Keratinocyte (primary cell): Measurements from ENCODE around the gene ACBD5. TPM values are rescaled to one million over a fixed set of nuclear protein-coding genes. Genes with fewer than 3 reads are reported as not detected.
"Not testable (repeated sequence)": the region's sequence is repeated elsewhere in the genome, so short reads cannot be mapped to it uniquely, and the experiment has no call there.

Experiments
- DNase-seq: peaks from one replicate; pipeline ENCODE4 v3.0.0-alpha.2; 2011; ENCODE audit warnings: low read depth, missing footprints, low spot score
- FAIRE-seq: peaks from 2 replicates; lab custom pipeline; 2011; peaks lifted over from hg19 to GRCh38; lab: Jason Lieb, UNC
- H2AFZ ChIP-seq: 2 replicates; pipeline ENCODE4 v1.6.0; 2012; ENCODE audit warnings: low read length, control low read depth, inconsistent platforms; ENCODE audit not compliant: control insufficient read depth
- H3K27ac ChIP-seq: 2 replicates; pipeline ENCODE4 v1.5.1; 2011; ENCODE audit warnings: low read length; ENCODE audit not compliant: control insufficient read depth, insufficient read depth
- H3K27me3 ChIP-seq: 3 replicates; pipeline ENCODE4 v1.6.0; 2011; ENCODE audit warnings: low read length; ENCODE audit not compliant: control insufficient read depth, insufficient read depth; ENCODE audit errors: extremely low read depth
- H3K36me3 ChIP-seq, 2 experiments: 2 replicates in 1 of 2; 3 replicates in 1 of 2; pipeline ENCODE4 v1.5.1; 2011; ENCODE audit warnings: low read length in 2 of 2, mild to moderate bottlenecking in 1 of 2; ENCODE audit not compliant: control insufficient read depth in 2 of 2, insufficient read depth in 2 of 2; ENCODE audit errors: extremely low read depth in 1 of 2
- H3K4me1 ChIP-seq: 3 replicates; pipeline ENCODE4 v1.5.1; 2011; ENCODE audit warnings: low read length; ENCODE audit not compliant: control insufficient read depth, insufficient read depth; ENCODE audit errors: extremely low read depth
- H3K4me2 ChIP-seq: 3 replicates; pipeline ENCODE4 v1.6.0; 2011; ENCODE audit warnings: low read depth, low read length; ENCODE audit not compliant: control insufficient read depth, insufficient read depth; ENCODE audit errors: extremely low read depth
- H3K4me3 ChIP-seq, 3 experiments: fragments of 200-600 bp in 1 of 3; sonication (generic) in 1 of 3; 2 replicates in 2 of 3; 3 replicates in 1 of 3; pipeline ENCODE4 v1.5.1; 2011 to 2016; ENCODE audit warnings: low read length in 3 of 3, mild to moderate bottlenecking in 3 of 3, control low read depth in 2 of 3, inconsistent platforms in 1 of 3, low read depth in 1 of 3, mixed read lengths in 1 of 3, mixed run types in 1 of 3, moderate library complexity in 1 of 3; ENCODE audit not compliant: control insufficient read depth in 2 of 3, insufficient read depth in 2 of 3; ENCODE audit errors: extremely low read depth in 1 of 3
- H3K79me2 ChIP-seq: 2 replicates; pipeline ENCODE4 v1.6.0; 2012; ENCODE audit warnings: low read length; ENCODE audit not compliant: control insufficient read depth, insufficient read depth
- H3K9ac ChIP-seq: 3 replicates; pipeline ENCODE4 v1.6.0; 2011; ENCODE audit warnings: low read length; ENCODE audit not compliant: control insufficient read depth, insufficient read depth; ENCODE audit errors: extremely low read depth
- H3K9me1 ChIP-seq: 3 replicates; pipeline ENCODE4 v1.6.0; 2011; ENCODE audit warnings: low read length; ENCODE audit not compliant: control insufficient read depth, insufficient read depth; ENCODE audit errors: extremely low read depth
- H3K9me3 ChIP-seq: 2 replicates; pipeline ENCODE4 v1.5.1; 2012; ENCODE audit warnings: low read depth, low read length; ENCODE audit not compliant: control insufficient read depth
- H4K20me1 ChIP-seq: 3 replicates; pipeline ENCODE4 v1.6.0; 2011; ENCODE audit warnings: low read length; ENCODE audit not compliant: control insufficient read depth, insufficient read depth; ENCODE audit errors: extremely low read depth
- CTCF ChIP-seq, 3 experiments: IDR thresholded peaks in 1 of 3; conservative IDR thresholded peaks in 1 of 3; optimal IDR thresholded peaks in 1 of 3; 2 replicates in 2 of 3; 3 replicates in 1 of 3; pipeline versions ENCODE3 to v1.5.1; 2011; ENCODE audit warnings: low read length in 3 of 3, mild to moderate bottlenecking in 3 of 3, moderate library complexity in 2 of 3, control low read depth in 1 of 3, inconsistent platforms in 1 of 3; ENCODE audit not compliant: insufficient read depth in 2 of 3; ENCODE audit errors: extremely low read depth in 1 of 3
- EZH2 ChIP-seq: IDR thresholded peaks from one replicate; pipeline ENCODE4 v1.6.1; 2012; ENCODE audit warnings: inconsistent platforms, mild to moderate bottlenecking, low read length, moderate library complexity
- dilution Hi-C: fragments of 300-500 bp; cut with MboI; formaldehyde crosslinking; loops from one replicate; pipeline ENCODE4 v1.7.0; 2020; ENCODE audit warnings: low sequenced_read_pairs; ENCODE audit not compliant: extremely low pct_ligation_motif_present
- polyA plus RNA-seq, 5 experiments: library from polyadenylated mRNA; depleted of rRNA in 3 of 5; stranded (reverse) in 3 of 5; stranded (forward) in 1 of 5; unstranded in 1 of 5; fragments of >200 nt; gene quantifications; 1 replicate in 1 of 5; 2 replicates in 3 of 5; 3 replicates in 1 of 5; pipeline versions ENCODE4 v1.2.1 to v1.2.3, GENCODE V29; 2011 to 2012; ENCODE audit warnings: missing spikeins in 2 of 5, low read depth in 1 of 5, low replicate concordance in 1 of 5

ACBD5 gene
- polyA plus RNA-seq, 1 donor (not counting 4 experiments of a cell fraction or from before 2014, with no cell fraction given) = 11.7 TPM

DNA sequence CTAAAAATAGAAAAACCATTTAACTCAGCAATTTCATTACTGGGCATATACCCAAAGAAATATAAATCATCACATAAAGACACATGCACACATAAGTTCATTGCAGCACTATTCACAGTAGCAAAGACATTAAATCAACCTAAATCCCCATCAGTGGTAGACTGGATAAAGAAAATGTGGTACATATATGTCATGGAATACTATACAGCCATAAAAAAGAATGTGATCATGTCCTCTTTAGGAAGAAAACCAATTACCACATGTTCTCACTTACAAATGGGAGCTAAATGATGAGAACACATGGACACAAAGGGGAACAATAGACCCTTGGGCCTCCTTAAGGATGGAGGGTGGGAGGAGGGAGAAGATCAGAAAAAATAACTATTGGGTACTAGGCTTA is 36.0 kb upstream of the ACBD5 start:
- dilution Hi-C loops = no loop called here
- Histone ChIP-seq H3K9me3 (no peaks in the 10 kb centered on the region), H3K4me2 (no peak overlapping the region), H3K4me1 (no peaks in the 10 kb centered on the region), H3K79me2 (no peaks in the 10 kb centered on the region), H3K36me3 (no peaks in the 10 kb centered on the region), H3K9me1 (no peaks in the 10 kb centered on the region), H3K27ac (no peak overlapping the region), H2AFZ (no peak overlapping the region), H3K9ac (no peak overlapping the region), H3K4me3 (no peak overlapping the region), H3K27me3 (no peaks in the 10 kb centered on the region), H4K20me1 (no peaks in the 10 kb centered on the region)
- DNase-seq (no peak), FAIRE-seq (no peak)
- TF ChIP-seq EZH2 (no peak), CTCF (optimal IDR thresholded peaks at IDR 0.05 in 1 of 3, IDR thresholded peaks at IDR 0.05 in 1 of 3, conservative IDR thresholded peaks at IDR 0.05 in 1 of 3; ENCODE audit: extremely low read depth in 1 of 3, insufficient read depth in 2 of 3, low read length in 3 of 3) (no peak)

DNA sequence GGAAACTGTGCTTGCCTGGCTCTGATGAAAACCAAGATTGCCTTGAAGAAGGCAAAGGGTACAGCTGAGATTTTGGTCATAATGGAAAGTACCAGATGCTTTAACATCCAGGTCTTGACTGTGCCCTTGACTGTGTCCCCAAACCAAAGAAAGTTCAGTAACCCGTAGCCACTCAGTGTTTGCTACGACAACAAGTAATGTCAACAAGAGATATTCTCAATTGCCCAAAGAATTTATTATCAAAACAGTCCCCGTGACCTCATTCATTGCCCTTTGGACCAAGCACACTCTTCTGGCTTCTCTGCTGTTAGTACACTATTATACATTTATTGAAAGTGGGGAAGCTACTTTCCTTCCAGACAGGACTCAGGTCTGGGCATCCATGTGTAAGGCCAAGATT is 25.4 kb upstream of the ACBD5 start:
- H3K79me2 ChIP-seq, H3K9me1 ChIP-seq, H3K4me3 ChIP-seq, H2AFZ ChIP-seq, H3K27ac ChIP-seq, H3K27me3 ChIP-seq, DNase-seq, H3K9ac ChIP-seq, H3K4me1 ChIP-seq, H4K20me1 ChIP-seq, H3K9me3 ChIP-seq, H3K36me3 ChIP-seq, dilution Hi-C loops, H3K4me2 ChIP-seq: not testable (repeated sequence)
- peak; percentile 39 for FAIRE-seq

GRCh38 chr10:27262788-27263187 is 22.2 kb upstream of the ACBD5 start:
- H3K4me2 ChIP-seq, H3K9ac ChIP-seq, H3K4me3 ChIP-seq, H2AFZ ChIP-seq, H4K20me1 ChIP-seq, DNase-seq, H3K9me3 ChIP-seq, dilution Hi-C loops, H3K4me1 ChIP-seq, H3K9me1 ChIP-seq, H3K36me3 ChIP-seq, H3K79me2 ChIP-seq, H3K27ac ChIP-seq, FAIRE-seq: not testable (repeated sequence)
- peaks cover 25% of the 10 kb centered on the region for H3K27me3 ChIP-seq
